Keratinocyte (primary cell): Measurements from ENCODE around the gene PYGB. TPM values are rescaled to one million over a fixed set of nuclear protein-coding genes. Genes with fewer than 3 reads are reported as not detected.

Source experiments
- DNase-seq: peaks from one replicate; pipeline ENCODE4 v3.0.0-alpha.2; 2011; ENCODE audit warnings: low read depth, missing footprints, low spot score
- FAIRE-seq: peaks from 2 replicates; lab custom pipeline; 2011; peaks lifted over from hg19 to GRCh38; lab: Jason Lieb, UNC
- H2AFZ ChIP-seq: 2 replicates; pipeline ENCODE4 v1.6.0; 2012; ENCODE audit warnings: low read length, control low read depth, inconsistent platforms; ENCODE audit not compliant: control insufficient read depth
- H3K27ac ChIP-seq: 2 replicates; pipeline ENCODE4 v1.5.1; 2011; ENCODE audit warnings: low read length; ENCODE audit not compliant: control insufficient read depth, insufficient read depth
- H3K27me3 ChIP-seq: 3 replicates; pipeline ENCODE4 v1.6.0; 2011; ENCODE audit warnings: low read length; ENCODE audit not compliant: control insufficient read depth, insufficient read depth; ENCODE audit errors: extremely low read depth
- H3K36me3 ChIP-seq, 2 experiments: 2 replicates in 1 of 2; 3 replicates in 1 of 2; pipeline ENCODE4 v1.5.1; 2011; ENCODE audit warnings: low read length in 2 of 2, mild to moderate bottlenecking in 1 of 2; ENCODE audit not compliant: control insufficient read depth in 2 of 2, insufficient read depth in 2 of 2; ENCODE audit errors: extremely low read depth in 1 of 2
- H3K4me1 ChIP-seq: 3 replicates; pipeline ENCODE4 v1.5.1; 2011; ENCODE audit warnings: low read length; ENCODE audit not compliant: control insufficient read depth, insufficient read depth; ENCODE audit errors: extremely low read depth
- H3K4me2 ChIP-seq: 3 replicates; pipeline ENCODE4 v1.6.0; 2011; ENCODE audit warnings: low read depth, low read length; ENCODE audit not compliant: control insufficient read depth, insufficient read depth; ENCODE audit errors: extremely low read depth
- H3K4me3 ChIP-seq, 3 experiments: fragments of 200-600 bp in 1 of 3; sonication (generic) in 1 of 3; 2 replicates in 2 of 3; 3 replicates in 1 of 3; pipeline ENCODE4 v1.5.1; 2011 to 2016; ENCODE audit warnings: low read length in 3 of 3, mild to moderate bottlenecking in 3 of 3, control low read depth in 2 of 3, inconsistent platforms in 1 of 3, low read depth in 1 of 3, mixed read lengths in 1 of 3, mixed run types in 1 of 3, moderate library complexity in 1 of 3; ENCODE audit not compliant: control insufficient read depth in 2 of 3, insufficient read depth in 2 of 3; ENCODE audit errors: extremely low read depth in 1 of 3
- H3K79me2 ChIP-seq: 2 replicates; pipeline ENCODE4 v1.6.0; 2012; ENCODE audit warnings: low read length; ENCODE audit not compliant: control insufficient read depth, insufficient read depth
- H3K9ac ChIP-seq: 3 replicates; pipeline ENCODE4 v1.6.0; 2011; ENCODE audit warnings: low read length; ENCODE audit not compliant: control insufficient read depth, insufficient read depth; ENCODE audit errors: extremely low read depth
- H3K9me1 ChIP-seq: 3 replicates; pipeline ENCODE4 v1.6.0; 2011; ENCODE audit warnings: low read length; ENCODE audit not compliant: control insufficient read depth, insufficient read depth; ENCODE audit errors: extremely low read depth
- H3K9me3 ChIP-seq: 2 replicates; pipeline ENCODE4 v1.5.1; 2012; ENCODE audit warnings: low read depth, low read length; ENCODE audit not compliant: control insufficient read depth
- H4K20me1 ChIP-seq: 3 replicates; pipeline ENCODE4 v1.6.0; 2011; ENCODE audit warnings: low read length; ENCODE audit not compliant: control insufficient read depth, insufficient read depth; ENCODE audit errors: extremely low read depth
- CTCF ChIP-seq, 3 experiments: IDR thresholded peaks in 1 of 3; conservative IDR thresholded peaks in 1 of 3; optimal IDR thresholded peaks in 1 of 3; 2 replicates in 2 of 3; 3 replicates in 1 of 3; pipeline versions ENCODE3 to v1.5.1; 2011; ENCODE audit warnings: low read length in 3 of 3, mild to moderate bottlenecking in 3 of 3, moderate library complexity in 2 of 3, control low read depth in 1 of 3, inconsistent platforms in 1 of 3; ENCODE audit not compliant: insufficient read depth in 2 of 3; ENCODE audit errors: extremely low read depth in 1 of 3
- EZH2 ChIP-seq: IDR thresholded peaks from one replicate; pipeline ENCODE4 v1.6.1; 2012; ENCODE audit warnings: inconsistent platforms, mild to moderate bottlenecking, low read length, moderate library complexity
- dilution Hi-C: fragments of 300-500 bp; cut with MboI; formaldehyde crosslinking; loops from one replicate; pipeline ENCODE4 v1.7.0; 2020; ENCODE audit warnings: low sequenced_read_pairs; ENCODE audit not compliant: extremely low pct_ligation_motif_present
- polyA plus RNA-seq, 5 experiments: library from polyadenylated mRNA; depleted of rRNA in 3 of 5; stranded (reverse) in 3 of 5; stranded (forward) in 1 of 5; unstranded in 1 of 5; fragments of >200 nt; gene quantifications; 1 replicate in 1 of 5; 2 replicates in 3 of 5; 3 replicates in 1 of 5; pipeline versions ENCODE4 v1.2.1 to v1.2.3, GENCODE V29; 2011 to 2012; ENCODE audit warnings: missing spikeins in 2 of 5, low read depth in 1 of 5, low replicate concordance in 1 of 5

The PYGB gene
- polyA plus RNA-seq, 1 donor (not counting 4 experiments of a cell fraction or from before 2014, with no cell fraction given): 78.3 TPM

DNA sequence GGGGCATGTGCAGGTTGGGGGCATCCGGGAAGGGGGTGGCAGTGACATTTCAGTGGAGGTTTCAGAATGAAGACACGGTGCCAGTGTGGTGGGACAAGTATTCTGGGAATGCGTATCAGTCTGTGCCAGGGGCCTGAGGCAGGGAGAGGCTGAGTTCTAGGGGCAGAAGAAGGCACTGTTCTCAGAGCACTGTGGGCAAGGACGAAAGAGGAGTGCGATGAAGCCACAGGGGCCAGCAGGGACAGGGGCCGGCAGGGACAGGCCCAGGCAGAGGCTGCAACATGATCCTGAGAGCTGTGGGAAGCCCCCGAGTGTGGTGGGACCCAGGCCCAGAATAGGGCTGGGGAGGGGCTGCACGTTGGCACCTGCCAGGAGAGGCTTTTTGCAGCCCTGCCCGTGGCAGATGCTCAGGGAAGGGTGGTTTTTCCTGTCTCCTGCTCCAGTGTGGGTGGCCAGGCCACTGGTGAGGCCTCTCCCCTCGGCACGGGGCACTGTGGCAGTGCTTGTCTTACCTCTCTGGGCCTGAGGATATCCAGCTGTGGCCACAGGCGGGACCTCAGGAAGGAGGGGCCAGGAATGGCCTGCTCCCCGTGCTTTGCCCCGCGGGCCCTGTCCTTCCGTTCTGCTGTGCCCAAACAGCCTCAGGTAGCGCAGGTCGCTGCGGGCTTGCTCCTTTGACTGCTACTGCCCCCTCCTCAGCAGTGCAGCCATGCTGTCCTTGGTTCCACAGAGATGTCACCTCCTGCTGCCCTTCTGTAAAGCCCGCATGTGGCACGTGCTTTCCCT, 42.4 kb upstream of the PYGB start:
- Histone ChIP-seq H3K4me2 (peak overlapping the region; percentile 10), H3K27me3 (no peaks in the 10 kb centered on the region), H3K4me3 (no peak overlapping the region), H3K27ac (no peak overlapping the region), H3K36me3 (peaks cover 19% of the 10 kb centered on the region in 2 experiments), H3K79me2 (peaks cover 63% of the 10 kb centered on the region), H4K20me1 (peaks cover 5% of the 10 kb centered on the region), H3K9me3 (no peaks in the 10 kb centered on the region), H3K9me1 (peaks cover 3% of the 10 kb centered on the region), H2AFZ (no peak overlapping the region), H3K4me1 (peaks cover 15% of the 10 kb centered on the region), H3K9ac (no peak overlapping the region)
- FAIRE-seq (no peak), DNase-seq (no peak)
- dilution Hi-C loops: no loop called here
- no peak for TF ChIP-seq EZH2
- TF ChIP-seq CTCF (optimal IDR thresholded peaks at IDR 0.05 in 1 of 3, IDR thresholded peaks at IDR 0.05 in 1 of 3, conservative IDR thresholded peaks at IDR 0.05 in 1 of 3; ENCODE audit: extremely low read depth in 1 of 3, insufficient read depth in 2 of 3, low read length in 3 of 3): no peak

DNA sequence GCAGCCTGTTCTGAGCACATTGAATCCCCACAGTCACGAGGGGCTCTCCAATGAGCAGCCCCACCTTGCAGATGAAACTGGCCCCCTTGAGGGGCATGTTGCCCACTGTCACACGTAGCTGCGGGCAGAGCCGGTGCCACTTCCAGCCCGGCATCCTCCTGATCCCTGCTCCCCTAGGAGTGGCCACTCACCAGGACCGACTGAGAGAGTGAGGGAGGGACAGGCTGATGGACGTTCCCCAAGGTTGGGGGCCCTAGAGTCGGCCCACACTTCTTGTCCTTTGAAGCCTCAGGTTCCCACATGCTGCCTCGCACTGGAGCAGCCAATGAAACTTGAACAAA, 41.9 kb upstream of the PYGB start:
- peak overlapping the region; percentile 10 for H3K4me2 ChIP-seq
- H3K4me3 ChIP-seq: no peak overlapping the region
- H3K79me2 ChIP-seq: peaks cover 59% of the 10 kb centered on the region
- dilution Hi-C loops: no loop called here
- H2AFZ ChIP-seq: no peak overlapping the region
- peaks cover 5% of the 10 kb centered on the region for H4K20me1 ChIP-seq
- no peaks in the 10 kb centered on the region for H3K9me3 ChIP-seq
- FAIRE-seq: no peak
- peaks cover 15% of the 10 kb centered on the region for H3K4me1 ChIP-seq
- TF ChIP-seq CTCF (optimal IDR thresholded peaks at IDR 0.05 in 1 of 3, IDR thresholded peaks at IDR 0.05 in 1 of 3, conservative IDR thresholded peaks at IDR 0.05 in 1 of 3; ENCODE audit: extremely low read depth in 1 of 3, insufficient read depth in 2 of 3, low read length in 3 of 3): no peak
- no peak for TF ChIP-seq EZH2
- no peaks in the 10 kb centered on the region for H3K27me3 ChIP-seq
- H3K27ac ChIP-seq: no peak overlapping the region
- no peak for DNase-seq
- peaks cover 20% of the 10 kb centered on the region in 2 experiments for H3K36me3 ChIP-seq
- no peak overlapping the region for H3K9ac ChIP-seq
- H3K9me1 ChIP-seq: peaks cover 3% of the 10 kb centered on the region
